IMR-90 (cell line): ENCODE data around the gene TNKS1BP1.

Experiments
- BHLHE40 ChIP-seq: fragments of 150-350 bp; IDR thresholded peaks from 2 replicates; pipeline ENCODE4 v1.6.1; 2016; ENCODE audit warnings: mild to moderate bottlenecking, low read depth, low read length
- CEBPB ChIP-seq: IDR thresholded peaks from 2 replicates; pipeline ENCODE4 v1.6.1; 2012; ENCODE audit warnings: low read depth, low read length, improper control_type of control experiment
- CHD1 ChIP-seq: IDR thresholded peaks from 2 replicates; pipeline ENCODE4 v1.6.1; 2012; ENCODE audit warnings: low read depth, low read length, improper control_type of control experiment
- MAZ ChIP-seq: IDR thresholded peaks from 2 replicates; pipeline ENCODE4 v1.6.1; 2012; ENCODE audit warnings: low read depth, mild to moderate bottlenecking, low read length, improper control_type of control experiment, moderate library complexity, borderline replicate concordance
- MXI1 ChIP-seq: IDR thresholded peaks from 2 replicates; pipeline ENCODE4 v1.6.1; 2012; ENCODE audit warnings: low read depth, mild to moderate bottlenecking, low read length, moderate library complexity, borderline replicate concordance
- NFE2L2 ChIP-seq: fragments of 150-350 bp; IDR thresholded peaks from 2 replicates; pipeline ENCODE4 v1.6.1; 2016; ENCODE audit warnings: low read depth, mild to moderate bottlenecking, low read length
- POLR2A ChIP-seq: IDR thresholded peaks from 2 replicates; pipeline ENCODE4 v1.6.1; 2012; ENCODE audit warnings: mild to moderate bottlenecking, low read depth, low read length
- RAD21 ChIP-seq: IDR thresholded peaks from 2 replicates; pipeline ENCODE4 v1.6.1; 2012; ENCODE audit warnings: low read length, improper control_type of control experiment
- RCOR1 ChIP-seq: IDR thresholded peaks from 2 replicates; pipeline ENCODE4 v1.6.1; 2012; ENCODE audit warnings: mild to moderate bottlenecking, low read length, improper control_type of control experiment; ENCODE audit not compliant: insufficient replicate concordance
- RFX5 ChIP-seq: IDR thresholded peaks from 2 replicates; pipeline ENCODE4 v1.8.0; 2012; ENCODE audit warnings: low read depth, mild to moderate bottlenecking, low read length, moderate library complexity
- SMC3 ChIP-seq: fragments of 150-350 bp; IDR thresholded peaks from 2 replicates; pipeline ENCODE4 v1.6.1; 2016; ENCODE audit warnings: low read depth, mild to moderate bottlenecking, antibody characterized with exemption, low read length, moderate library complexity
- USF2 ChIP-seq: fragments of 150-350 bp; IDR thresholded peaks from 2 replicates; pipeline ENCODE4 v1.6.1; 2017; ENCODE audit warnings: mild to moderate bottlenecking, antibody characterized with exemption, low read length, low read depth
- TF ChIP-seq, protein P1 (sequence below): conservative IDR thresholded peaks from 2 replicates; pipeline ENCODE4 v1.5.1; 2012; ENCODE audit warnings: mild to moderate bottlenecking, low read depth, low read length, improper control_type of control experiment

- no peak for TF ChIP-seq BHLHE40
- TF ChIP-seq SMC3: no peak
- TF ChIP-seq, protein P1, sequence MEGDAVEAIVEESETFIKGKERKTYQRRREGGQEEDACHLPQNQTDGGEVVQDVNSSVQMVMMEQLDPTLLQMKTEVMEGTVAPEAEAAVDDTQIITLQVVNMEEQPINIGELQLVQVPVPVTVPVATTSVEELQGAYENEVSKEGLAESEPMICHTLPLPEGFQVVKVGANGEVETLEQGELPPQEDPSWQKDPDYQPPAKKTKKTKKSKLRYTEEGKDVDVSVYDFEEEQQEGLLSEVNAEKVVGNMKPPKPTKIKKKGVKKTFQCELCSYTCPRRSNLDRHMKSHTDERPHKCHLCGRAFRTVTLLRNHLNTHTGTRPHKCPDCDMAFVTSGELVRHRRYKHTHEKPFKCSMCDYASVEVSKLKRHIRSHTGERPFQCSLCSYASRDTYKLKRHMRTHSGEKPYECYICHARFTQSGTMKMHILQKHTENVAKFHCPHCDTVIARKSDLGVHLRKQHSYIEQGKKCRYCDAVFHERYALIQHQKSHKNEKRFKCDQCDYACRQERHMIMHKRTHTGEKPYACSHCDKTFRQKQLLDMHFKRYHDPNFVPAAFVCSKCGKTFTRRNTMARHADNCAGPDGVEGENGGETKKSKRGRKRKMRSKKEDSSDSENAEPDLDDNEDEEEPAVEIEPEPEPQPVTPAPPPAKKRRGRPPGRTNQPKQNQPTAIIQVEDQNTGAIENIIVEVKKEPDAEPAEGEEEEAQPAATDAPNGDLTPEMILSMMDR: no peak
- TF ChIP-seq RFX5: no peak
- no peak for TF ChIP-seq RAD21
- TF ChIP-seq MAZ: no peak
- TF ChIP-seq POLR2A: no peak
- no peak for TF ChIP-seq MXI1
- no peak for TF ChIP-seq CEBPB
- no peak for TF ChIP-seq USF2
- no peak for TF ChIP-seq NFE2L2
- no peak for TF ChIP-seq CHD1
- no peak for TF ChIP-seq RCOR1
Measured at GRCh38 chr11:57368106-57368844, 43.5 kb upstream of the TNKS1BP1 start.
